Mesenchymal stem cell (in vitro differentiated cells and primary cell): Measurements from ENCODE around the gene MCRIP2.

ENCODE experiments used
- DNase-seq: peaks from one replicate; pipeline ENCODE4 v3.0.0-alpha.2; 2013
- H2AFZ ChIP-seq: one replicate; pipeline ENCODE4 v1.6.1; 2013; ENCODE audit warnings: low read depth, mild to moderate bottlenecking, control low read depth, inconsistent platforms, low read length, moderate library complexity
- H2AK5ac ChIP-seq: 2 replicates; pipeline ENCODE4 v1.6.1; 2013; ENCODE audit warnings: low read length, moderate library complexity, mild to moderate bottlenecking, inconsistent platforms; ENCODE audit not compliant: severe bottlenecking
- H2BK120ac ChIP-seq: one replicate; pipeline ENCODE4 v1.6.1; 2013; ENCODE audit warnings: low read depth, mild to moderate bottlenecking, inconsistent platforms, low read length, moderate library complexity
- H2BK12ac ChIP-seq, 2 experiments: one replicate each; pipeline ENCODE4 v1.6.1; 2013; ENCODE audit warnings: inconsistent platforms in 2 of 2, low read length in 2 of 2, mild to moderate bottlenecking in 2 of 2, moderate library complexity in 2 of 2, control low read depth in 1 of 2
- H2BK15ac ChIP-seq: one replicate; pipeline ENCODE4 v1.6.1; 2013; ENCODE audit warnings: mild to moderate bottlenecking, low read depth, inconsistent platforms; ENCODE audit not compliant: poor library complexity, severe bottlenecking
- H2BK5ac ChIP-seq: 2 replicates; pipeline ENCODE4 v1.6.1; 2013; ENCODE audit warnings: low read depth, mild to moderate bottlenecking, low read length, control low read depth, inconsistent platforms; ENCODE audit not compliant: poor library complexity, severe bottlenecking
- H3K14ac ChIP-seq, 2 experiments: one replicate each; pipeline ENCODE4 v1.6.1; 2013; ENCODE audit warnings: inconsistent platforms in 2 of 2, low read length in 2 of 2, control low read depth in 1 of 2, mild to moderate bottlenecking in 1 of 2, moderate library complexity in 1 of 2
- H3K18ac ChIP-seq, 2 experiments: one replicate each; pipeline ENCODE4 v1.6.1; 2013; ENCODE audit warnings: inconsistent platforms in 2 of 2, low read length in 2 of 2, control low read depth in 1 of 2, low read depth in 1 of 2, mild to moderate bottlenecking in 1 of 2
- H3K23ac ChIP-seq, 2 experiments: one replicate each; pipeline ENCODE4 v1.6.1; 2013; ENCODE audit warnings: inconsistent platforms in 2 of 2, low read length in 2 of 2, mild to moderate bottlenecking in 2 of 2, moderate library complexity in 2 of 2, control low read depth in 1 of 2
- H3K27ac ChIP-seq: 2 replicates; pipeline ENCODE4 v1.5.1; 2013; ENCODE audit warnings: mild to moderate bottlenecking, moderate library complexity, low read length, control low read depth, inconsistent platforms; ENCODE audit not compliant: poor library complexity, severe bottlenecking
- H3K27me3 ChIP-seq, 2 experiments: 2 replicates each; pipeline versions ENCODE4 v1.6.1 to v1.7.0; 2013; ENCODE audit warnings: low read length in 2 of 2, mild to moderate bottlenecking in 2 of 2, moderate library complexity in 2 of 2, control low read depth in 1 of 2, inconsistent platforms in 1 of 2; ENCODE audit not compliant: control insufficient read depth in 1 of 2, insufficient read depth in 1 of 2
- H3K36me3 ChIP-seq, 2 experiments: 2 replicates each; pipeline versions ENCODE4 v1.6.1 to v1.7.0; 2013; ENCODE audit warnings: low read length in 2 of 2, control low read depth in 1 of 2, inconsistent platforms in 1 of 2, low read depth in 1 of 2, mild to moderate bottlenecking in 1 of 2; ENCODE audit not compliant: insufficient read depth in 2 of 2, control insufficient read depth in 1 of 2
- H3K4ac ChIP-seq, 2 experiments: one replicate each; pipeline ENCODE4 v1.6.1; 2013; ENCODE audit warnings: inconsistent platforms in 2 of 2, low read length in 2 of 2, mild to moderate bottlenecking in 2 of 2, moderate library complexity in 2 of 2, control low read depth in 1 of 2, low read depth in 1 of 2
- H3K4me1 ChIP-seq: 2 replicates; pipeline ENCODE4 v1.6.1; 2013; ENCODE audit warnings: low read depth, low read length, control low read depth; ENCODE audit not compliant: control insufficient read depth, insufficient read depth
- H3K4me2 ChIP-seq: 2 replicates; pipeline ENCODE4 v1.6.1; 2013; ENCODE audit warnings: low read length, mild to moderate bottlenecking, inconsistent platforms; ENCODE audit not compliant: poor library complexity, severe bottlenecking
- H3K4me3 ChIP-seq, 2 experiments: 2 replicates each; pipeline versions ENCODE4 v1.5.1 to v1.7.0; 2013; ENCODE audit warnings: low read length in 2 of 2, mild to moderate bottlenecking in 2 of 2, control low read depth in 1 of 2, low read depth in 1 of 2; ENCODE audit not compliant: insufficient read depth in 1 of 2
- H3K79me1 ChIP-seq: replicated peaks from 2 replicates; pipeline ENCODE4 v1.6.1; 2013; ENCODE audit warnings: mild to moderate bottlenecking, control low read depth, low read length, inconsistent platforms; ENCODE audit not compliant: poor library complexity, severe bottlenecking
- H3K9ac ChIP-seq: 2 replicates; pipeline ENCODE4 v1.7.0; 2013; ENCODE audit warnings: mild to moderate bottlenecking, low read length, moderate library complexity
- H3K9me3 ChIP-seq: 2 replicates; pipeline ENCODE4 v1.7.0; 2013; ENCODE audit warnings: mild to moderate bottlenecking, low read length; ENCODE audit not compliant: control insufficient read depth
- H4K8ac ChIP-seq: one replicate; pipeline ENCODE4 v1.6.1; 2013; ENCODE audit warnings: inconsistent platforms, mild to moderate bottlenecking, low read length, moderate library complexity
- H4K91ac ChIP-seq: one replicate; pipeline ENCODE4 v1.6.1; 2013; ENCODE audit warnings: mild to moderate bottlenecking, low read length, inconsistent platforms
- WGBS: methylation state at CpG from one replicate; pipeline ENCODE4 v1.1.7; 2013; ENCODE audit warnings: mixed read lengths; 5-methylcytosine and 5-hydroxymethylcytosine counted together

Gene MCRIP2

GRCh38 chr16:626787-627453, 14.7 kb upstream of the MCRIP2 start:
- 41% methylated on average over 29 of the region's 29 CpGs for whole genome bisulfite sequencing
- no peak overlapping the region for H2BK120ac ChIP-seq
- H3K27me3 ChIP-seq, result no peaks in the 10 kb centered on the region
- DNase-seq, result peak; percentile 98
- H3K4me3 ChIP-seq, result no peak overlapping the region
- H3K9me3 ChIP-seq, result no peaks in the 10 kb centered on the region
- H3K18ac ChIP-seq, result peak overlapping the region; percentile 16 to 66
- H2AK5ac ChIP-seq, result no peak overlapping the region
- H4K91ac ChIP-seq, result peak overlapping the region; percentile 18
- H3K9ac ChIP-seq, result peak overlapping the region; percentile 47
- H2BK15ac ChIP-seq, result no peak overlapping the region
- no peak overlapping the region for H3K23ac ChIP-seq
- no peak overlapping the region for H2AFZ ChIP-seq
- no peak overlapping the region for H3K4me2 ChIP-seq
- H4K8ac ChIP-seq, result peak overlapping the region; percentile 57
- peak overlapping the region in 1 of 2 experiments; percentile 1 for H2BK12ac ChIP-seq
- H3K79me1 ChIP-seq, result peaks cover 16% of the 10 kb centered on the region
- no peak overlapping the region for H2BK5ac ChIP-seq
- H3K14ac ChIP-seq, result no peak overlapping the region
- H3K27ac ChIP-seq, result peak overlapping the region; percentile 6
- H3K36me3 ChIP-seq, result peaks cover 4 to 44% of the 10 kb centered on the region in 2 experiments
- H3K4ac ChIP-seq, result peak overlapping the region in 1 of 2 experiments; percentile 1
- peaks cover 55% of the 10 kb centered on the region for H3K4me1 ChIP-seq

DNA sequence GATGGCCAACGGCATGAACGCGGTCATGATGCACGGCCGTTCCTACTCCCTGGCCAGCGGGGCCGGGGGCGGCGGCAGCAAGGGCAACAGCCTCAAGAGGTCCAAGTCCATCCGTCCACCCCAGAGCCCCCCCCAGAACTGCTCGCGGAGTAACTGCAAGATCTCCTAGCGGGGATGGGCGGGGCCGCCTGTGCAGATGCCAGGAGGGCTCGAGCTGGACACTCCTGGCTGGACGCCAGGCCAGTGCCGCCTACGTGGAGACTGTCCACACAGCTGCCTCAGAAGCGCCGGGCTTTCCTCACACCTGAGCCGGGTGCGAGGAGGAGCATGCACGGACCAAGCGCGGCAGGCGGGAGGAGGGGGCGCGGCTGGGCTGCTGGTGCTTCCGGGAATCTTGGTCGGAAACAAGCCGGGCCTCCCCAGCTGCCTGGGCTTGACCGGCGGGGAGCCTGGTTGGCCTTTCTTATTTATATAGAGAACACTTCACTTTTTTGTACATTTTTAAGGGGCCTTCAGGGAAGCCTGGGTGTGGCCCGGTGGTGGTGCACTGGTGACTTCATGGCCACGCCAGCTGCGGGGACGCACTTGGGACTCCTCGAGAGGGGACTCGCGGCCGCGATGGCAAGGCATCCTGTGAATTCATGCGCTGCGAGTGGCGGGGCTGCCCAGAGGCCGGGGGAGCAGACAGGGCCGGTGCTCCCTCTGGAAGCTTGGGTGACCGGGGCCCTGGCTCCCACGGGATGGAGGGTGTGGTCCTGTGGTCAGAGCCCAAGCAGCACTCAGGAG, 14.0 kb upstream of the MCRIP2 start:
- DNase-seq, result no peak
- Histone ChIP-seq H2AK5ac (no peak overlapping the region), H2BK5ac (no peak overlapping the region), H3K9ac (peak overlapping the region; percentile 26), H4K8ac (no peak overlapping the region), H3K4me2 (no peak overlapping the region), H2BK120ac (peak overlapping the region; percentile 24), H3K79me1 (peaks cover 12% of the 10 kb centered on the region), H3K14ac (no peak overlapping the region), H2BK15ac (no peak overlapping the region), H3K9me3 (no peaks in the 10 kb centered on the region), H3K36me3 (peaks cover 4 to 50% of the 10 kb centered on the region in 2 experiments), H3K4me1 (peaks cover 52% of the 10 kb centered on the region), H4K91ac (peak overlapping the region; percentile 66), H2BK12ac (peak overlapping the region in 1 of 2 experiments; percentile 75), H3K27ac (no peak overlapping the region), H3K4ac (peak overlapping the region in 1 of 2 experiments; percentile 1), H3K23ac (no peak overlapping the region), H3K27me3 (no peaks in the 10 kb centered on the region), H3K18ac (peak overlapping the region in 1 of 2 experiments; percentile 66), H2AFZ (no peak overlapping the region), H3K4me3 (no peak overlapping the region)
- WGBS, result 88% methylated on average over 41 of the region's 50 CpGs

- Histone ChIP-seq H3K23ac (no peak overlapping the region), H2BK5ac (no peak overlapping the region), H3K9me3 (no peaks in the 10 kb centered on the region), H3K4me1 (peaks cover 57% of the 10 kb centered on the region), H2BK15ac (peak overlapping the region; percentile 65), H4K91ac (peak overlapping the region; percentile 66), H3K36me3 (peaks cover 4 to 58% of the 10 kb centered on the region in 2 experiments), H3K4me2 (no peak overlapping the region), H2AFZ (peak overlapping the region; percentile 1), H2BK120ac (no peak overlapping the region), H3K27me3 (no peaks in the 10 kb centered on the region), H3K79me1 (peaks cover 11% of the 10 kb centered on the region), H3K9ac (no peak overlapping the region), H3K4ac (peak overlapping the region in 1 of 2 experiments; percentile 17), H3K14ac (no peak overlapping the region), H3K27ac (no peak overlapping the region), H3K18ac (no peak overlapping the region), H3K4me3 (no peak overlapping the region), H4K8ac (peak overlapping the region; percentile 5), H2AK5ac (no peak overlapping the region), H2BK12ac (peak overlapping the region; percentile 61 to 75)
- WGBS, result 96% methylated on average over 33 of the region's 33 CpGs
- no peak for DNase-seq
These were observed 13.1 kb upstream of the MCRIP2 start for GRCh38 chr16:628321-629061.
